Testis (tissue), 2 donors: Measurements from ENCODE around the gene SLC52A1.

Source experiments
- CTCF ChIP-seq, 3 experiments: fragments of 450-650 bp in 2 of 3; fragments of 200-600 bp in 1 of 3; sonication (generic) in 1 of 3; IDR thresholded peaks; one replicate each; pipeline ENCODE4 v1.5.1; 2016 to 2019; ENCODE audit warnings: antibody characterized with exemption in 3 of 3, mild to moderate bottlenecking in 2 of 3, moderate library complexity in 1 of 3
- POLR2A ChIP-seq: fragments of 450-650 bp; IDR thresholded peaks from one replicate; pipeline ENCODE4 v1.6.1; 2017; ENCODE audit warnings: antibody characterized with exemption, mild to moderate bottlenecking, moderate library complexity

- TF ChIP-seq CTCF (IDR thresholded peaks at IDR 0.05) (no peak), POLR2A (no peak)
These were observed 36.3 kb downstream of the SLC52A1 start for GRCh38 chr17:4998732-4999429.
